OCI-M2 (cell line): ENCODE measurements around the gene LRRC3C.
A peak's percentile ranks its signal among the peaks of the same experiment; 100 is the strongest.

Experiments
- DNase-seq: peaks from one replicate; lab custom pipeline; 2025; ENCODE audit not compliant: unreplicated experiment; lab: John Stamatoyannopoulos, UW

LRRC3C gene

GRCh38 chr17:39974433-39974832, 46.9 kb downstream of the LRRC3C start:
- no peak for DNase-seq

DNA sequence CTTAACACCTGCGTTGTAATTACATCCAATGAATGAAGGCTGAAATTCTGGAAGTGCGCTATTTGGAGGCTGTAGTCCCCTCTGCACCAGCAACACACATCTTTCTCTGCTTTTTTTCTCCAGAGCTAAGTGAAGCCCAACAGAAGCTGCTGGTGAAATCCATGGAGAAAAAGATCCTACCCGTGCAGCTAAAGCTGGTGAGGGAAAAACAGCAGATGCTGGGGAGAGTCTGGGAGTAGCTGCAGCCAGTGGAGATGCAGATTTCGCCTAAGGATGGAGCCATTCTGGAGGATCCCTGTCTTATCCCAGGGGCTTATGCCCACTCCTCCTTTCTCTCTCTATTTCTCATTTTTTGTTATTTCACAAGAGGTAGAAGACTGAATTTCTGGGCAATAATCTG, 48.3 kb downstream of the LRRC3C start:
- no peak for DNase-seq

DNA sequence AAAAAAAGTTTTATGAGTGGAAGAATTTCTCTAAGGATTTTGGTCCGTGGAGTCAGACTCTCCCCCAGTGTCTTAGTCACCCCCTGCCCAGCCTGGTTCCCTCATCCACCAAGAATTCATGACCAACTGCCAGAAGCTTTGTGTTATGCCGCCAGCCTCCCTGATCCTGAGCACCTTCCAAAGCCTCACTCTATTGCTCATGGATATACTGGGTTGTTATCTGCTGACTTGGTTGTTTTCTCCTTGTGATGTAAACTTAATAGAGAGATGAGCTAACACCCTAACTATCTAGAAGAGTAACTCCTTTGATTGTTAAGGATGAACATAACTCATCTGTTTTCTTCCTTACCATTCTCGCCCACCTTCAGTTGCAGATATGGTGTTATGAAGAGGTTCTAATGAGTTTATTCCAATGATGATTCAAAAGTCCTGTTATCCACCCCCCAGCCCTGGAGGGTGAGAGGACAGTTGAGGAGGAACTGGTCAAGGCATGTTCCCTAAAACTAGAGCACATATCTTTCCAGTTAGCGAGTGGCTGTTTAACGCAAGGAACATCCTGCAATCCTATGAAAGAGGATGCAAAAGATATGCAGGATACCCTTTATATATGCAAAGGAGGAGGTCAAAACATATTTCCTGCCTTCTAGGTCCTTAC, 51.6 kb downstream of the LRRC3C start:
- no peak for DNase-seq

- peak; percentile 40 for DNase-seq
These were observed 52.4 kb downstream of the LRRC3C start for GRCh38 chr17:39979893-39980350.

GRCh38 chr17:39980351-39981206, 53.0 kb downstream of the LRRC3C start, which contains the start of gene PSMD3:
TSS of gene PSMD3 (plus strand) at chr17:39980807. CDS start at chr17:39980971, 164 bp downstream.
- peak; percentile 92 for DNase-seq

GRCh38 chr17:39981207-39981741, 53.7 kb downstream of the LRRC3C start:
- DNase-seq: no peak

DNA sequence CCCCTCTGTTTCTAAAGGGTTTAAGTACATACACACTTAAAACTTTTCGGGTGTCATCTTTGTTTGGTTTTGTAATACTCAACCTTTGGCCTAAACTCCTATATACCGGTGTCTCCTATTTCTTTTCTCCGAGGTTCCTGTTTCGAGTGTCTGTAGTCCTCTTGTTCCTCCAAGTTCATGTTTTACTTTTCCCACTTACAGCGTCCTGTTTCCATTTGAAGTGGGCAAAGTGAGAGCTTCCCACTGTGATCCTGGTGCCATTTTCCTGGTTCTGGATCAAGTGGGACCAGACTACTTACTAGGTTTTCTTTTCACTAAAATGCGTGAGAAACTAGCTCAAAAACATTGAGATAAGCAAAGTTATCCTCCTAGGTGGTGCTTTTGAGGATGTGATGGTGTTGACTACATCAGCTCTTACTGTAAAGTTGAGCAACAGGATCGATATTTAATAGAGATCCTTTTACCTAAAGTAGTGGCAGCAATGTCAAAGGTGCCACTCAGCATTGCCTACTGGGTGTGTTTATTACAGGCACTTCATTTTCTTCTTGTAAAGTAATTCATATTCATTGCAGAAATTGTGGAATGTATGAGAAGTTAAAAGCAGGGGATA, 54.3 kb downstream of the LRRC3C start:
- DNase-seq: no peak

DNA sequence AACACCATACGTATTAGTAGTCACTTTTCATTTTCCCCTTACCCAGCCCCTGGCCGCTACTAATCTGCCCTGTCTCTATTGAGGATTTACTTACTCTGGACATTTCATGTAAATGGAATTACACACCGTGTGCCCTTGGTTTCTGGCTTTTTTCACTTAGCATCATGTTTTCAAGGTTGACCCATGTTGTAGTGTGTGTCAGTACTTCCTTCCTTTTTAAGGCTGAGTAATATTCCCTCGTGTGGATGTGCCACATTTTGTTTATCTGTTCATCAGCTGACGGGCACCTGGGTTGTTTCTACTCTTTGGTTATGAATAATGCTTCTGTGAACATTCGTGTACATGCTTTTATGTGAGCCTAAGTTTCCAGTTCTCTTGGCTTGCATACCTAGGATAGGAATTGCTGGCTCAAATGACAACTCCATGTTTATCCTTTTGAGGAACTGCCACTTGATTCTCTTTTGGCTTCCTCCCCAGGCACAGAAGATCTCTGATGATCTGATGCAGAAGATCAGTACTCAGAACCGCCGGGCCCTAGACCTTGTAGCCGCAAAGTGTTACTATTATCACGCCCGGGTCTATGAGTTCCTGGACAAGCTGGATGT, 60.8 kb downstream of the LRRC3C start:
- no peak for DNase-seq

GRCh38 chr17:39994448-39994847, 66.9 kb downstream of the LRRC3C start:
- DNase-seq: no peak
